Endothelial cell of umbilical vein (primary cell): ENCODE results near the gene MS4A10. TPM values are rescaled to one million over a fixed set of nuclear protein-coding genes. Genes with fewer than 3 reads are reported as not detected.

Experiments used
- BruUV-seq: library from RNA; stranded (reverse); fragments of 400-500 nt; replicated peaks from 2 replicates; lab custom pipeline; 2021; lab: Mats Ljungman, UMichigan
- CTCF ChIA-PET: fragments of 300-600, 350-600 bp; sonication (Branson Sonifier 250); formaldehyde crosslinking; loops from one replicate; lab custom pipeline; 2021; ENCODE audit warnings: antibody characterized with exemption, inconsistent platforms; lab: Charles Lee
- POLR2A ChIA-PET: fragments of 300-600, 350-600 bp; sonication (Branson Sonifier 250); formaldehyde crosslinking; loops from one replicate; lab custom pipeline; 2021; ENCODE audit warnings: antibody characterized with exemption, inconsistent platforms; lab: Charles Lee
- DNase-seq: peaks from one replicate; pipeline ENCODE4 v3.0.0-alpha.2; 2011; ENCODE audit warnings: low read depth, low spot score
- FAIRE-seq: peaks from 2 replicates; lab custom pipeline; 2011; peaks lifted over from hg19 to GRCh38; lab: Jason Lieb, UNC
- H2AFZ ChIP-seq: 2 replicates; pipeline ENCODE4 v1.6.0; 2012; ENCODE audit warnings: low read depth, low read length, control low read depth, inconsistent platforms
- H3K27ac ChIP-seq: 2 replicates; pipeline ENCODE4 v1.5.1; 2011; ENCODE audit warnings: low read depth, mild to moderate bottlenecking, control low read depth, low read length, moderate library complexity; ENCODE audit not compliant: insufficient read depth
- H3K27me3 ChIP-seq, 2 experiments: 2 replicates each; pipeline versions ENCODE4 v1.6.0 to v1.6.1; 2011; ENCODE audit warnings: low read length in 2 of 2, mixed read lengths in 1 of 2; ENCODE audit not compliant: control insufficient read depth in 2 of 2, insufficient read depth in 2 of 2
- H3K36me3 ChIP-seq, 2 experiments: 2 replicates in 1 of 2; 3 replicates in 1 of 2; pipeline ENCODE4 v1.5.1; 2011; ENCODE audit warnings: low read length in 2 of 2, mild to moderate bottlenecking in 1 of 2, moderate library complexity in 1 of 2; ENCODE audit not compliant: control insufficient read depth in 2 of 2, insufficient read depth in 2 of 2; ENCODE audit errors: extremely low read depth in 1 of 2
- H3K4me1 ChIP-seq: 3 replicates; pipeline ENCODE4 v1.5.1; 2011; ENCODE audit warnings: mild to moderate bottlenecking, low read length; ENCODE audit not compliant: control insufficient read depth, insufficient read depth; ENCODE audit errors: extremely low read depth
- H3K4me2 ChIP-seq: 2 replicates; pipeline ENCODE4 v1.6.1; 2011; ENCODE audit warnings: low read length, control low read depth, mixed read lengths; ENCODE audit not compliant: insufficient read depth
- H3K4me3 ChIP-seq, 3 experiments: fragments of 200-600 bp in 1 of 3; sonication (generic), shearing (Covaris generic) in 1 of 3; replicated peaks in 1 of 3; 2 replicates each; pipeline ENCODE4 v1.5.1; 2011 to 2016; ENCODE audit warnings: control low read depth in 3 of 3, low read length in 3 of 3, mild to moderate bottlenecking in 2 of 3, inconsistent platforms in 1 of 3, low read depth in 1 of 3, moderate library complexity in 1 of 3; ENCODE audit not compliant: insufficient read depth in 1 of 3
- H3K79me2 ChIP-seq: 2 replicates; pipeline ENCODE4 v1.6.0; 2012; ENCODE audit warnings: low read length, inconsistent platforms; ENCODE audit not compliant: control insufficient read depth, insufficient read depth
- H3K9ac ChIP-seq: replicated peaks from 2 replicates; pipeline ENCODE3; 2011; ENCODE audit warnings: low read length, control low read depth; ENCODE audit not compliant: insufficient read depth; ENCODE audit errors: extremely low read depth
- H3K9me1 ChIP-seq: replicated peaks from 3 replicates; pipeline ENCODE4 v1.6.0; 2011; ENCODE audit warnings: mild to moderate bottlenecking, low read length; ENCODE audit not compliant: control insufficient read depth, insufficient read depth; ENCODE audit errors: extremely low read depth
- H3K9me3 ChIP-seq: replicated peaks from 2 replicates; pipeline ENCODE4 v1.5.1; 2012; ENCODE audit warnings: low read length, inconsistent platforms; ENCODE audit not compliant: control insufficient read depth, insufficient read depth
- H4K20me1 ChIP-seq: replicated peaks from 2 replicates; pipeline ENCODE3; 2011; ENCODE audit warnings: mild to moderate bottlenecking, low read length; ENCODE audit not compliant: control insufficient read depth, insufficient read depth; ENCODE audit errors: extremely low read depth
- FOS ChIP-seq: IDR thresholded peaks from 2 replicates; pipeline ENCODE4 v1.6.1; 2011; ENCODE audit warnings: mild to moderate bottlenecking, low read length, moderate library complexity, borderline replicate concordance; ENCODE audit not compliant: insufficient read depth
- MAX ChIP-seq: IDR thresholded peaks from 2 replicates; pipeline ENCODE4 v1.6.1; 2011; ENCODE audit not compliant: insufficient read depth, insufficient read length
- POLR2A ChIP-seq: IDR thresholded peaks from 2 replicates; pipeline ENCODE4 v1.6.1; 2012; ENCODE audit warnings: low read depth, mild to moderate bottlenecking, control low read depth, low read length
- dilution Hi-C: fragments of 300-500 bp; cut with MboI; formaldehyde crosslinking; loops from one replicate; pipeline ENCODE4 v1.15.0; 2019; ENCODE audit warnings: low sequenced_read_pairs; ENCODE audit not compliant: extremely low pct_ligation_motif_present
- intact Hi-C: fragments of 100-400 bp; cut with micrococcal nuclease; formaldehyde crosslinking; loops from one replicate; pipeline ENCODE4 v1.10.0; 2022
- polyA plus RNA-seq, 4 experiments: library from polyadenylated mRNA; depleted of rRNA in 3 of 4; stranded (reverse) in 3 of 4; unstranded in 1 of 4; fragments of >200 nt; gene quantifications; 2 replicates each; pipeline versions ENCODE4 v1.2.1 to v1.2.3, GENCODE V29; 2011 to 2012; ENCODE audit warnings: missing spikeins in 1 of 4
- total RNA-seq: library from RNA; stranded (reverse); gene quantifications from 2 replicates; pipeline ENCODE4 v1.2.3, GENCODE V29; 2021

The MS4A10 gene
- total and polyA plus RNA-seq, 2 donors (not counting 3 experiments of a cell fraction or from before 2014, with no cell fraction given) = not detected

DNA sequence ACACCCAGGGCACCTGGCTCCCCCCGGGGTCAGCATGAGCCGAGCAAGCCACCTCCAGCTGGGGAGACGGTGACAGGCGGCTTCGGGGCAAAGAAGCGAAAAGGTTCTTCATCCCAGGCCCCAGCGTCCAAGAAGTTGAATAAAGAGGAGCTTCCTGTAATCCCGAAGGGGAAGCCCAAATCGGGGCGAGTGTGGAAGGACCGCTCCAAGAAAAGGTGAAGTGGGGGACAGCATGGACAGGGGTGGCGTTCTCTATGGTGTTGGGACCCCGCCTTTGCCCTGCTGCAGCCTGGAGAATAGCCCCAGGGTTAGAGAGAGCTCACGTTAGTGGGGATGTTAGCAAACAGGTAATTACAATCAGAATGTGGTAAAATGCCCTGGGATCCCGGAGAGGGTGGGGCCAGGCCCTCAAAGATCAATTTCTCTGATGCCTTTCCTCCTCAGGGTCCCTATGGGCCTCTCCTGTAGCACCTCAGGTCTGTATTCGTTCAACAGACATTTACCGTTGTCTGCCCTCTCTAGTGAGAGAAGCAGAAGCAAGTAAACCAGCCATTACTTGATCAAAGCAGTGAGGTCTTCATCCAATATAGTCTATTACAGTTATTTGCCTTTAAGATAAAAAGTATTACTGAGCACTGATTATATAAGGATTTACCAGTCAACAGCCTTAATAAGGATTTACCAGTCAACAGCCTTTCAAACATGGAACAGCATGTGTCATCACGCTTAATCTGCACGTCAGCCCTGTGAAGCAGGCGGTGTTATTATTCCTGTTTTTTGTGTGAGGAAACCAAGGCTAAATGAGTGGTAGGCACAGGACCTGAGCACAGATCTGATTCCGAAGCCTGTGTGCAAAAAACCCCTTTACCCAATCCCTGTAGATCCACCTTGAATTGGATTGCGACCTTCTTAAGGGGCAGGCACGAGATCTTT lies 57.8 kb downstream of the MS4A10 start:
- CTCF ChIA-PET = interaction anchor here (0.9 to 5.0 kb wide), 10 partner anchors 8 to 83 kb away, joined by 3 to 34 read pairs (median 5); no protein-coding TSS in a partner anchor

More for the DNA sequence above, 57.8 kb downstream of the MS4A10 start:
- dilution Hi-C loops (no loop called here), intact Hi-C loops (loop anchor here (1.0 kb wide), 1 partner anchor 72 kb away; no protein-coding TSS in a partner anchor)
- FAIRE-seq (peak; percentile 62), DNase-seq (peak; percentile 32)
- no peak overlapping the region for H2AFZ ChIP-seq
- H3K36me3 ChIP-seq = peaks cover 0 to under 1% of the 10 kb centered on the region in 2 experiments
- TF ChIP-seq POLR2A = peak; percentile 15
- no peak for TF ChIP-seq FOS
- TF ChIP-seq MAX = no peak
- H3K27me3 ChIP-seq = no peaks in the 10 kb centered on the region
- peak overlapping the region; percentile 77 for H3K9ac ChIP-seq
- peak overlapping the region; percentile 79 for H3K4me2 ChIP-seq
- POLR2A ChIA-PET = interaction anchor here (0.5 kb wide), 1 partner anchor 1306 kb away, joined by 3 read pairs; no protein-coding TSS in a partner anchor
- H4K20me1 ChIP-seq = no peaks in the 10 kb centered on the region
- peak overlapping the region; percentile 63 for H3K27ac ChIP-seq
- peaks cover 37% of the 10 kb centered on the region for H3K4me1 ChIP-seq
- H3K9me3 ChIP-seq = no peaks in the 10 kb centered on the region
- H3K9me1 ChIP-seq = no peaks in the 10 kb centered on the region
- peak overlapping the region; percentile 64 to 74 (median 73) for H3K4me3 ChIP-seq
- BruUV-seq = no TSS peak
- peaks cover 51% of the 10 kb centered on the region for H3K79me2 ChIP-seq
